ENCODE results near the gene EDIL3.
"Not testable (repeated sequence)": the region's sequence is repeated elsewhere in the genome, so short reads cannot be mapped to it uniquely, and the experiment has no call there.

EDIL3 gene

DNA sequence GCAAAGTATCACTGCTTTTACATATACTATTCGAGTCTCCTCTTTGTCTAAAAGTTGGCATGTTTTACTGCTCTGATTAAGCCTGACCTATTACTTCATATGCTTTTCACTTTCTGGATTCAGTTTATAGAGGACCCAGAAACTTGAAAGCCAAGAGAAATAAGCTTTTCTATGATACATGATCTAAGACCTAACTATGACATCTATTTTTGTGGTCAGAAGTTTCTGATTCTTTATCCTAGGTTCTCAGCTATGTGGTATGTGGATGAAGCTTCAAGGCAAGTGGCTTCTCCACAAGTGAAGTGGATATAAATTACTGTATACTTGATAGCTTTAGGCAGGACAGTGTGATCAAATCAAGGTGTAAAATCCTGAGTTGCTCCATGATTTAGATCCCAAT is 6.3 kb downstream of the EDIL3 start:
- no peak for DNase-seq

DNA sequence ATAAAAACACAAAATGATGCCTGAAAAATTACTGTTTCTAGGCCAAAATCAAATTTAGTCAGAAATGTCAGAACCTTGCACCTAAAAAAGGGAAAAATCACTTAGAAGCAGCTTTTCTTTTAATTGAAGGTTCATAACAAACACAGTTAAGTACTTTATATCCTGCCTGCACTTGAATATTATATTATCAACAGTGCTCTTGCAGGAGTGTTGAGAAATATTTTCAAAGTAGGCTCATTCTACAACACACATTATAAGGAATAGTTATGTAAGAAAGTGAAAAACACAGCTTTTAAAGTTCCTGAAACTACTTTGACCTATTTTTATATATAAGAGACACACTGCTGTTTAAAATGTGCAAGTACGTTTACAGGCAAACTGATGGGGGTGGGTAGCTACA is 8.3 kb downstream of the EDIL3 start:
- no peak for DNase-seq

DNA sequence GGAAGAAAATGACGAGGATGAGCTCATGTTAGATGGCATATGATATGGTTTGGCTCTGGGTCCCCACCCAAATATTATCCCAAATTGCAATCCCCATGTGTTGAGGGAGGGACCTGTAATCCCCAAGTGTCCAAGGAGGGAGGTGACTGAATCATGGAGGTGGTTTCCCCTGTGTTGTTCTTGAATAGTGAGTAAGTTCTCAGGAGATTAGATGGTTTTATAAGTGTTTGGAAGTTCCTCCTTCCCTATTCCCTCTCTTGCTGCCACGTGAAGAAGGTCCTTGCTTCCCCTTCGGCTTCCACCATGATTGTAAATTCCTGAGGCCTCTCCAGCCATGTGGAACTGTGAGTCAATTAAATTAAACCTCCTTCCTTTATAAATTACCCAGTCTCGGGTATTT is 10.1 kb downstream of the EDIL3 start:
- DNase-seq = no peak

DNA sequence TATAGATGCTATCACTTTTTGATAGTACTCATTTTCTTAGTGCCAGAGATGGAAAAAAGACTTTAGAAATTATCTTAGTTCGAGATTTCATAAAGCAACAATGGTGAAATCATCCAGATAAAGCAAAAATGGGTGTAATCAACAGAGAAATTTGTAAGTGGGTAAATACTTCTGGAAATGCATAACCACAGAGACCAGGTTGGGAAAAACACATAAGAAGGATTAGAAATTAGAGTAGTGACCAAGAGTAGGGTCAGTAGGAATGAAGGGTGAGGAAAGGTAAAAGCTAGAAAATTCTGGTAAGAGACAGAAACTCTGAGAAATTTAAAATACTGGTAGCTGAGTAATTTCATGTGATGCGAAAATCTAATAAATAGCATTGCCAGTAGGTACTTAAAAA is 11.2 kb downstream of the EDIL3 start:
- no peak for DNase-seq

DNA sequence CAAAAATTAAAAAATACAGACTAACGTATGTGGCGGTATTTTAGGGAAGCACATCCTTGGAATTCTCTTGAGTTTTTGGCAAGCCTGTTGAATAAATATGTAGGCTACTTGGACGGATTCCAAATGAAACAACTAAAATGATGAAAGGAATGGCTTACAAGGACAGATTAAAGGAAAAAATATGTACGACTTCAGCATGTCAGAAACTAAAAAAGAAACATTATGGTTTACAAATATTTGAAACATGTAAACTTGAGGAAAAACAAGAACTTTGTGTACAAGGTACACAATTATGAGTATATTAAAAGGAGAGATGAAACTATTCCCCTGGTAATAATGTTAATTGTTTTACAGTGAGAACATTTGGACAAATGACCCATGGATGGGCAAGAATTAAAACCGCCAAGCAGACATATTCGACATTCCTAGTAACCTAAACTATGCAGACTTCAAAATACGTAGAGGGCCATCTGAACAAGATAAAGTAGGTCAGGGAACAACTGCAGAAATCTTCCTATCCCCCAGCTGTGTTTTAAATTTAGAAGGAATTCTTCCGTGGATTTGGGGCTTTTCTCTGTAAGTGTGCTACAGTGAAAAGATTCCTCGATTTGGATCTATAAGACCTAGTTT is 12.5 kb downstream of the EDIL3 start:
- no peak for DNase-seq

DNA sequence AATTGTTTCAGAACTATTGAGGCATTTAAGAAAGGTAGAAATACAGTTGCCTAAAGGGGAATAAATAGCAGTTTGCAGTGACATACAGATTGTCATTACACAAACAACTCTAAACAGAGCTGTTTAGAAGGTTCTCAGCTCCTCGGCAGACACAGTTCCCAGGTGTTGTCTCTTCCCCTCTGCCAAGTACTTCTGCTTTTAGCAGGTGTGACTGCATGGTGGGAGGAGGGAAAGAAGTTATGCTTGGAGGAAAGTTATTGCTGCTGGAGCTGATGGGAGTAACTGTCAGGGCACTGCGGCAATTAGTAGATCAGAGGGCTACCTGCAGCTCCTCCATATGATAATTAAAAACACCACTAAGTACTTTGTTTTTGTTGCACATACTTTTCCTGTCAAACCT is 14.5 kb downstream of the EDIL3 start:
- no peak for DNase-seq

DNA sequence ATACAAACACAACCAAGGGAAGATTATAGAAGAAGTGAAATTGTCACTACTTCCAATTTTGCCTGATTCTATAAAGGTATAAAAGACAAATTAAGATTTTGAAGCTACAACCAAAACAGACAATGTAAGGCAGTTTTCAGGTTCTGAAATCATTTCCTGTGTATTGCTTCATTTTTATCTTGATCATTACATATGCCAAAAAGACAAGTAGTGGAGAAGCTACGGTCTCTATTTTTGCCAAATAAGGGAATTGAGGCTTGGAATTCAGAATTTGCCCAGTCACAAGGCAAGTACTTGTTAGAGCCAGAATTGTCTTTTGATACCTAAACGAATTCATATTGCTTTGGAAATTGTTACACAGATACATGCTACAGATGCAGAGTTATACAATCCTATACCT is 20.6 kb downstream of the EDIL3 start:
- DNase-seq = no peak

DNA sequence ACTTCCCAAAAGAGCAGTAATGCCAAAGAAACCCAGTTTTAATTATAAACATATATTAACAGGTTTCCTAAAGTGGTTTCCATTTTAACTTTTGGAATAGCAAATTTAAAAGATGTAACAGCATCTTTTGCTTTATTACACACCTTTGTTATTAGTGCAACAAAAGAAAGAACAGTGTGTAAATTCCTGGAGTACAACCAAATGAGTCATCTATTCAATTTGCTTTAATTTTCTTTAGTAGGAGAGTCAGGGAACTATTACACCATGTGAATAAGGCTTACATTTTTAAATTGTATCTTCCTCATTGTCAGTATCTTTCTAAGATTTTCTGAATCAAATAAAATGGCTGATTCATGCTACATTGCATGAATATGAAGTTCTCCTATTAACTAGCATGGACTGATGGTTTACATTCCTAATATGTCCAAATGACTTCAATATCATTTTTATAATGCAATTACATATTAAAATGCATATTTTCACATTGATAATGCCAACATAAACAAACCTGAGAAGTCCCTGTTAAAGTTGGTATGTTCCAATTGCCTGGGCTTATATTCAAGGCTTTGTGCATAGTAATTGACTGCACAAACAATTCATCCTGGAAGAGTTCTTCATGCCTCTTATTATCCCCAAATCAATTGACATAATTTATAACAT is 22.5 kb downstream of the EDIL3 start:
- DNase-seq = no peak

DNA sequence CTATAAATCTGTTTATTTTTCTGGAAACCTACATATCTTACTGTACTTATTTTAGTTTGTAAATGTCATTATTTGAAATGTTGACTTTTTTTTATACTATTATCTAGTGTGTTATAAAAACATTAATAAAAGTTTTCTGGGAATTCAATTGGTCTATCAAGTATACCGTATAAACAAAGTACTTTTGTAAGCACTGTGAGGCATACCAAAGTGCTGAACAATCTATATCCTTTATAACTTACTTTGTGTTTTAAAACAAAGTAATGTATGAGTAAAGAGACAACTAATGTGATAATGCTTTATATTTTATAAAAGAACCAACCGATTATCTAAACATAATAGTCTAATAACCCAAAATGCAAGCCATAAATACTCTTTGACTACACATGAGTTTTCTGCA is 23.1 kb downstream of the EDIL3 start:
- DNase-seq = no peak

DNA sequence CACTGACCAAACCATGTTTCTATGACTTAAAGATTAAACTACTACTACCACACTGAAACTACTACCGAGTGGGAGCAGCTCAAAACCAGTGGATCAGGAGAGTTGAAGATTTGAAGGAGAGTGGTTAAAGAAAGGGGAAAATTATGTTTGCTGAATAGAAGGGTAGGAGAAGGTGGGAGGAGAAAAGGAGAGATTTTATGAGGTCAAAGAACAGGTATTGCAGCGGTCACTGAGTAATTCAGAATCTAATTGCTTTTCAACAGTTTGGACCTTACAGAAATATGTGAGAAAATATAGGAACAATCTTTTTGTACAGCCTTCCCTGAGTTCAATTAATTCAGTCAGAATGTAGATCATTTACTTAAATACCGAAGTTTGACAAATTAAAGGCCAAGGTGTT is 24.6 kb downstream of the EDIL3 start:
- no peak for DNase-seq

DNA sequence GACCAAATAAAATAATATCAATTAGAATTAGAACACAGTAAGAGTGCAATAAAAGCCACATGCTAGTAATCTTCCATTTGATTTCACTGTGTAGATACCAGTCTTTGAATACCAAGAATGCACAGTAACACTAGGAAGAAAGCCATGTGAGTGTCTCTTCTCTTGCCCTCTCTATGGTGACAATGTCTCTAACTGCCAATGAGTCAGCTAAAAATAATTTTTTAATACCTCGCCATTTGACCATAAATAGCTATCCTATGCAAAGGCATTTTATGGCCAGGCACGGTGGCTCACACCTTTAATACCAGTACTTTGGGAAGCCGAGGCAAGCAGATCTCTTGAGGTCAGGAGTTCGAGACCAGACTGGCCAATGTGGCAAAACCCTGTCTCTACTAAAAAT is 30.6 kb downstream of the EDIL3 start:
- DNase-seq = no peak

DNA sequence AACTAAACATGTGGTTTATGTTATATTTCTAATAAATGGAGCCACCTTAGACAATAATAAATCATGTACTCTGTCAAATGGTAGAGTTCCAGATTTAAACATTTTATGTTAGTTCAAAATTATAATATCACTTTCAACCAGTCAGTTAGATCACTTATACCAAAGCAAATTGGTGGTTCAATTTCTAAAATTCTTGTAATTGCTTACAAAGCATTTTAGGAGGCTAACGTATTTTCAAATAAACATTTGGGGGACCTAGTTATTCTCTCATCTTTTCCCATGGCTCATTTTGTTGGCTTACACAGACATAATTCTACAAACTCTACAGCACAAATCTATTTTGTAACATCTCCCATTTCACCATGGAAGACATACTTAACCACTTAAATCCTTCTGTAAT is 39.9 kb downstream of the EDIL3 start:
- DNase-seq = no peak

DNA sequence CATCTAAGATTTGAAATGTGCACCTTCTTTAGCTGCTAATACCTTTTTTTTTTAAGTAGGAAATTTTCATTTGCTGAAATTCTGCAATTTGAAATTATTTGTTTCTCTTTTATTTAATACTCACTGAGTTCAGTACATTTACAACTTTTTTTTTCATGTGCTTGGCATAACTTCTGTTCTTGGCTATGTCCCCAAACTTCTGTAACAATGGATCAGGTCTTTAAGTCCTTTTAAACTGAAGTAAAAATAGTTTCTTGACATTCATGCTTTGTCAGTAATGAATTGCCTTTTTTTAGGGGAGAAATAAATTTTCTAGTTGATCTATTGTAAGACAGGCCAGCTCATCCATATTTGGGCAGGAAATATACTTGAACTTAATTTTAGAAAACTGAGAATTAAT is 41.5 kb downstream of the EDIL3 start:
- no peak for DNase-seq

DNA sequence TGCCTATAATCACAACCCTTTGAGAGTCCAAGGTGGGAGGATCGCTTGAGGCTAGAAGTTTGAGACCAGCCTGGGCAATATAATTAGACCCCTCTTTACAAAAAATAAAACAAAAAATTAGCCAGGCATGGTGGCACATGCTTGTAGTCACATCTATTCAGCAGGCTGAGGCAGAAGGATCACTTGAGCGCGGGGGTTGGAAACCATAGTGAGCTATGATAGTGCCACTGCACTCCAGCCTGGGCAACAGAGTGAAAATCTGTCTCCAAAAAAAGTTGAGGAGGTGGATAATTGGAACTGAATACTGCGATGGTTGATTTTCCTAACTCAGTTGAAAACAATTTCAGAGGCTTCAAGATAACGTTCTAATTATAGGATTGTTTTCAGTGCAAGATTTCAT is 52.6 kb downstream of the EDIL3 start:
- no peak for DNase-seq

DNA sequence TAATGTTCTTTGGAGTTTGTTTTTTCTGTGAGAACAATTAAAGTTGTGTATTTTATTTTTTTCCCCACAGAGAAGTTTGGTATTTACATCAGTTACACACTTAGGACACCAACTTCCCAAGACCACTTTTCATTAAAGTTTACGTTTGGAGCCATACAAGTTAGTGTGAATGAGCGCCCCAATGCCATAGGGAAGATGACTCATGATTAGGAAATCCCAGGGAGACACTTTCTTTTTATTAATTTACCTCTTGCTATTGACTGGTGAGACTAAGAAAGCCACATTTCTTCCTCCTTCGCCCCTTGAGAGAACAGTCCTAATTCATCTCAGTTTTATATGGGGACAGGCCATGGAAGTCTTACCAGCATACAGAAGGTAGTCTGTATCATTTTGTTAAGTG is 57.1 kb downstream of the EDIL3 start:
- no peak for DNase-seq

DNA sequence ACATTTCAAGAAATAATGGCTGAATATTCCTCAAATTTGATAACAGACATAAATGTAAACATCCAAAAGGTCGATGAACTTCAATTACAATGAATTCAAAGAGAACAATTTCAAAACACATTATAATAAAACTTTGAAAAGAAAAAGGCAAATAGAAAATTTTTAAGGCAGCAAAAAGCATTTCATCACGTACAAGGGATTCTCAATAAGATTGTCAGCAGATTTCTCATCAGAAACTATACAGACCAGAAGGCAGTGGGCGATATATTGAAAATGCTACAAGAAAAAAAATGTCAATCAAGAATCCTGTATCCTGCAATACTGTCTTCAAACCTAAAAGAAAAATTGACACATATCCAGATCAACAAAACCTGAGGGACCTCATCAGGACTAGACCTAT is 62.0 kb downstream of the EDIL3 start:
- no peak for DNase-seq

DNA sequence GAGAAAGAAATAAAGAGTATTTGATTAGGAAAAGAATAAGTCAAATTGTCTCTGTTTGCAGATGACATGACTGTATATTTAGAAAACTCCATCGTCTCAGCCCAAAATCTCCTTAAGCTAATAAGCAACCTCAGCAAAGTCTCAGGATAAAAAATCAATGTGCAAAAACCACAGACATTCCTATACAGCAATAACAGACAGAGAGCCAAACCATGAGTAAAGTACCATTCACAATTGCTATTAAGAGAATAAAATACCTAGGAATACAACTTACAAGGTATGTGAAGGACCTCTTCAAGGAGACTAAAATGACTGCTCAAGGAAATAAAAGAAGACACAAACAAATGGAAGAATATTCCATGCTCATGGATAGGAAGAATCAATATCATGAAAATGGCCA is 66.9 kb downstream of the EDIL3 start:
- DNase-seq = not testable (repeated sequence)

DNA sequence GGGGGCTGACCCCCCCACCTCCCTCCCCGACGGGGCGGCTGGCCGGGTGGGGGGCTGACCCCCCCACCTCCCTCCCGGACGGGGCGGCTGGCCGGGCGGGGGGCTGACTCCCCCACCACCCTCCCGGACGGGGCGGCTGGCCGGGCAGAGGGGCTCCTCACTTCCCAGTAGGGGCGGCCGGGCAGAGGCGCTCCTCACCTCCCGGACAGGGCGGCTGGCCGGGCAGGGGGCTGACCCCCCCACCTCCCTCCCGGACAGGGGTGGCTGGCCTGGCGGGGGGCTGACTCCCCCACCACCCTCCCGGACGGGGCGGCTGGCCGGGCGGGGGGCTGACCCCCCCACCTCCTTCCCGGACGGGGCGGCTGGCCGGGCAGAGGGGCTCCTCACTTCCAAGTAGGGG is 72.4 kb downstream of the EDIL3 start:
- not testable (repeated sequence) for DNase-seq

DNA sequence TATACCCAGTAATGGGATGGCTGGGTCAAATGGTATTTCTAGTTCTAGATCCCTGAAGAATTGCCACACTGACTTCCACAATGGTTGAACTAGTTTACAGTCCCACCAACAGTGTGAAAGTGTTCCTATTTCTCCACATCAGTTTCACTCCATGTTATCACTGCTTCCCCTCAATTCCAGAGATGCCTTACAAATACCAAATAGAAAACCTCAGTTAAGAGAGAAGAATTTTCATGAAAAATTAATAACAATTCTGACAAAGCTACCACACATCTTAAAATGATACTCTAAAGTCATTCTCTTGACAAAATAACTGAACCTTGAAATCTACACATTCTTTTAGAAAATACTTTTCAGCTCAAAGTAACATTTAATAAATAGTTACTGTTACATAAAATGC is 74.8 kb downstream of the EDIL3 start:
- not testable (repeated sequence) for DNase-seq

DNA sequence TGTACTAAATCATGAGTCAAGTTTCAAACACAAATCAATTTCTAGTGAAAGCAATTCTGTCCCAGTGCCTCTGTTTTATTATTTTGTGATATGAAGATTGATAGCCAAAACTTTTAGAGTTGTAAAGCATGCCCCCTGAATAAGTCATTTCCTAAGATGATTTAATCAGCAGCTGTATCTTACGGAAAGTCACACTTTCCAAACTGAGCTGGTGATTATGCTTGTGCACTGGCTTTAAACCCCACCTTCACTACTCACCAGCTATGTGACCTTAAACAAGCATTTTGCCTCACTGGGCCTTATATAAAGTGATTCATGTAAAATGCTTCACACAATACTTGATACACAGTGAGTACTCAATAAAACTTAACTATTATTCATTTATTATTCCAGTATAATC is 78.1 kb downstream of the EDIL3 start:
- no peak for DNase-seq

DNA sequence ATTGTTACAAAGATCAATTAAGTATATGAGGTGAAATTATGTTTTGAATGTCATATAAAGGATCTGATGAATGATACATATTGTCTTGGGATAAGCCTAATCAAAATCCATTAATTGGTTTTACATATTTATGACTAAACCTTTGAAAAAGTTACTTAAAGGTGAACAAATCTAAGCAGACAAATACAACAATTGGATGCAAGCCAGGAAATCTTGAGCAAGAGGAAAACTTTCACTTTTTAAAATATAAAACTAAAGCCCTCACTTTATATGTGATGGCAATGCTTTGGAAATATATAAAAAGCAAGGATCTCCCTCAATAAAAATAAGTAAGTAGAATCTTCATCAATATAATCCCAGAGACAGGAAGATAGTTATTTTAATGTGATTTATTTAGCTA is 80.1 kb downstream of the EDIL3 start:
- no peak for DNase-seq

DNA sequence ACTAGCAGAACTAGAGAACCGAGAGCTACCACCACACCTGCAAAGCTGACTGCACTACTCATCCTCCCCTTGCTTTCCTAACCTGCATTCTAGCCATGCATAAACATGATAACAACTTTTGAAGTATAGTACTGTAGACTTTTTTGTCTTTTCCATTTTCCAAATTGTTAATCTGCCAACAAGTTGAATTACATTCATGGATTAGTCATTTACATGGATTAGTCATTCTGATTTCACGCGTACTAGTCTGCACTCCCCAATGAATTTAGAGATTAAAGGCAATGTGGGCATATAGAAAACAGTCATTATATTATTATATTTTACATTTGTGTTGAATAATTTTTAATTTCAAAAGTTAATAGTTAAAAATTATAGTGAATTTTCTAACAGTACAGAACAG is 81.4 kb downstream of the EDIL3 start:
- no peak for DNase-seq

DNA sequence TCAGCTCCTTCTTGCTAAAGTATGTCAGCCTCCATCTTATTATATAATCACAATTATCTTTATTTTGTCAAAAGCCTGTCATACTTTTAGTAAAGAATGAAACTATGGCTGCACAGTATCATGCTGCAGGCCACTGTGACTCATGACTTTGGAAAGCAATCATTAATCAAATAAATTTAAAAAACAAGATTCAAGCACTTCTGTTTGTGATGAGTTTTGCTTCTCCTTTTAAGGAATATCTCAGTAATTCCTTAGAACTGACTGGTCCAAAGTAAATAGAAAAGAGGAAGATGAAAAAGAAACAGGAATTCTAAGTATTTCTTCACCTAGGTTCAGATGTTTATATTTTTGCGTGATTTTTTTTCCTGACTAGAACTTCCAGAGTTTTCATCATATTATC is 83.1 kb downstream of the EDIL3 start:
- DNase-seq = no peak

DNA sequence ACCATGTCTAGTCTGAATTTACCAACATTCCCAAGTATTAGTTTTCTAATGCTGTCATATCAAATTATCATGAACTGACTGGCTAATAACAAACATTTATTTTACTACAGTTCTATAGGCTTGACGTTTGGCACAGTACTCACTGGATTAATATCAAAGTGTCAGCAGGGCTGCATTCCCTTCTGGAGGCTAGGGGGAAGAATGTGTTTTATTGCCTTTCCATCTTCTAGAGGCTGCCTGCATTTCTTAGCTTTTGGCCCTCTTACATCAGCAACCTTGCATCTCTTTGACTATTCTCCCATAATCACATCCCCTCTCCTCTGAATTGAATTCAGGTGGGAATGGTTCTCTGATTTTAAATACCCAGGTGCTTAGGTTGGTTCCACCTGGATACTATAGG is 84.7 kb downstream of the EDIL3 start:
- no peak for DNase-seq

DNA sequence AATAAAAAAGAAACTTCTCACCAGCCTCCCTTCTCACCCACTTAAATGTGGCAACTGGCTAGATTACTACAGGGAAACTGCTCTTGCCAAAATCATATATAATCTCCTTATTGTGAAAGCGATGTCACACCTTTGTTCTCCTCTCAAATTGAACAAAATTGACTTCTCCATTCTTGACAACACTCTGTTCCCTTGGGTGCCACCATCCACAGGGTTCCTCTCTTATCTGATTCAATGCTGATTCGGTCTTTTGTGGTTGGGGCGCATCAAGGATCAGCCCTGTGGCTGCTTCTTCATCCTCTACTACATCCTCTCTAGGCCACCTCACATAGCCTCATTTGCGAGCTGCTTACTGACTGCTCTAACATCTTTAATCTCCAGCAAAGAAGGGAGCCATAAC is 86.1 kb downstream of the EDIL3 start:
- no peak for DNase-seq

Measured in CD4-positive, alpha-beta T cell treated with Interleukin-15 for 1 hour (primary cell).